SIG-M5 (cell line): Measurements from ENCODE around the gene HCLS1.
A peak's percentile ranks its signal among the peaks of the same experiment; 100 is the strongest.
"Not testable (repeated sequence)": the region's sequence is repeated elsewhere in the genome, so short reads cannot be mapped to it uniquely, and the experiment has no call there.

Source experiments
- DNase-seq: peaks from one replicate; lab custom pipeline; 2025; lab: John Stamatoyannopoulos, UW

The HCLS1 gene, protein sequence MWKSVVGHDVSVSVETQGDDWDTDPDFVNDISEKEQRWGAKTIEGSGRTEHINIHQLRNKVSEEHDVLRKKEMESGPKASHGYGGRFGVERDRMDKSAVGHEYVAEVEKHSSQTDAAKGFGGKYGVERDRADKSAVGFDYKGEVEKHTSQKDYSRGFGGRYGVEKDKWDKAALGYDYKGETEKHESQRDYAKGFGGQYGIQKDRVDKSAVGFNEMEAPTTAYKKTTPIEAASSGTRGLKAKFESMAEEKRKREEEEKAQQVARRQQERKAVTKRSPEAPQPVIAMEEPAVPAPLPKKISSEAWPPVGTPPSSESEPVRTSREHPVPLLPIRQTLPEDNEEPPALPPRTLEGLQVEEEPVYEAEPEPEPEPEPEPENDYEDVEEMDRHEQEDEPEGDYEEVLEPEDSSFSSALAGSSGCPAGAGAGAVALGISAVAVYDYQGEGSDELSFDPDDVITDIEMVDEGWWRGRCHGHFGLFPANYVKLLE

DNA sequence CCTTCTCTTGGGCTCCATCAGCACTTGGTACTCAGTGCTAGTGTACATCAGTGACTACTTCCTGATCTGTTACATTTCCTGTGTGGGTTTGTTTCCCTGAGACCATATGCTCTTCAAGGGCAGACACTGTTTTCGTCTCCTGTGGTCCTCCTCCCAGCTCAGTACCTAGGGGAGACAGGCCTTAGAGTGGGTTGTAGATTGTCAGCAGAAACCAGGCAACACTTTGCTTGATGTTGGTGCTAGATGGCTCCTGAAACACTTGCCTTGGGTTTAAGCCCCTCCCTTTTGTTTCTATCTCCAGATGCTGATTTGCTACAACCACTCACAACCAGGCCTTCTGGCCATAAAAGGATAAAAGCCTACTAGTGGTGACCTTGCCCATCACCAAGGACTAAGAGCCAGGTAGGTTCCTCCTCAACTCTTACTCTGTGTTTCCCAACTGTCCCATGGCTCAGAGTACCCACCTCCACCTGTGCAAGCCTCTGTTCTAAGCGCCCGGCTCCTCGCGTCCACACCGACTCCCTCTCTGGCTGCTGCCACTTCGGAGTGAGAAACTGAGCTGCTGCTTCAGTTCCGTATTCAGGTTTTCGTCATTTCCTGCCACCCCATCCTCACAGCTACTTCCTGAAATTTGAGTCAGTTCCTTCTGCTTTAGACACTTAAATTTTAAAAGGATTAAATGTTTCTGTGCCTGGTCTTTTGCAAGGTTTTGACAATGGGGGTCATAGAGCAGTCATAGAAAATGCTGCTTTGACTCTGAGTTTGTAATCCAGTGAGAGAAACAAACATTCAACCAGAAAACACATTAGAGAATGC lies at the start of gene HCLS1:
Gene HCLS1, minus strand, starts transcription at position 548 of the 816 bp plus-strand sequence. CDS start 2,556 bp downstream, outside the sequence.
- DNase-seq = peak; percentile 85

DNA sequence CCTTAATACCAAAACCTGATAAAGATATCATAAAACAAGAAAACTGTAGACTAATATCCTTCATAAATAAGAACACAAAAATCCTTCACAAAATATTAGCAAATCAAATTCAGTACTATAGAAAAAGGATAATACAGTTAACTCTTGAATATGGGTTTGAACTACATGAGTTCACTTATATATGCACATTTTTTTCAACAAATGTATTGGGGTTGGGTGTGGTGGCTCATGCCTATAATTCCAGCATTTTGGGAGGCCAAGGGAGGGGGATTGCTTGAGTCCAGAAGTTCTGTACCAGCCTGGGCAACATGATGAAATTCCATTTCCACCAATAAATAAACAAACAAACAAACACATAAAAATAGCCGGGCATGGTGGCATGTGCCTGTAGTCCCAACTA lies 49.6 kb upstream of the HCLS1 start:
- DNase-seq = no peak

DNA sequence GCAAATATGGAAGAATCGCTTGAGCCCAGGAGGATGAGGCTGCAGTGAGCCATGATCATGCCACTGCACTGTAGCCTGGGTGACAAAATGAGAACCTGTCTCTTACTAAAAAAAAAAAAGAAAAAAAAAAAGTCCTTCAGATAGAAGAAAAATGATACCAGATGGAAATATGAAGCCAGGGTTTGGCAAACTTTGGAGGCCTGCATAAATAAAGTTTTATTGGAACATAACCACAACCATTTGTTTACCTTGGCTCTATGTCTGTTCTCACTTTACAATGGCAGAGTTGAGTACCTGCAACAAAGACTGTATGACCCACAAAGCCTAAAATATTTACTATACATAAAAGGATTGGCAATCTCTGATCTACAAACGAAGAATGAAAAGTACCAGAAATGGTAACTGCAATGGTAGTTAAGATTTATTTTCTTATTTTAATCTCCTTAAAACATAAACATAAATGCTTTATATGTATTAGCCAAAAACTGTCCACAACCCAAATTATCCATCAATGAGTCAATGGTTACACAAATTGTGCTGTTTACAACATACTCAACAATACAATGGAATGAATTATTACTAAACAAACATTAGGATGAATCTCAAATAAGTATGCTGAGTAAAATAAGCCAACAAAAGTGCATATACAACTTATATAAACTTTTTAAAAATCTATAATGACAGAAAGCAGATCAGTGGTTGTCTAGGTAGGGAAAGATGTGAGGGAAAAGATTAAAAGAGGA lies 47.0 kb upstream of the HCLS1 start:
- DNase-seq = no peak

DNA sequence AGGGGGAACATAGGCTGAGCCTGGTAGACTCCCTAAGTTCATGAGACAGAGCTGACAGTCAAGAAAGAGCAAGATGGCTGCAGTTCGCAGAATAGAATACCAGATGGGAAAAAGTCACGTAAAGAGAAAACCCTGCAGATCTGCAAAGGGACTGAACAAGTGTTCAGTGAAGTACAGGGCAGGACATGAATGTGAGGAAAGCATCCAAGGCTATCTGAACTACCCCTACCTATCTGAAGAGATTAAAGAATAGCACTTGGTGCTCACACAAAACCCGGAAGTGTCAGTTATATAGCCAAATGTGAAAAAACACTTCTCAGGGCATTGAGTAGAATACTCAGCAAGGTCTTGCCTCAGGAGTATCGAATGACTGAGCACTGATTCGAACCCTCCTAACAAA lies 44.8 kb upstream of the HCLS1 start:
- no peak for DNase-seq

- no peak for DNase-seq
Observed at GRCh38 chr3:121703973-121704372, 43.3 kb upstream of the HCLS1 start.

GRCh38 chr3:121698901-121699300 lies 38.2 kb upstream of the HCLS1 start:
- no peak for DNase-seq

GRCh38 chr3:121698476-121698875 lies 37.8 kb upstream of the HCLS1 start:
- DNase-seq = no peak

DNA sequence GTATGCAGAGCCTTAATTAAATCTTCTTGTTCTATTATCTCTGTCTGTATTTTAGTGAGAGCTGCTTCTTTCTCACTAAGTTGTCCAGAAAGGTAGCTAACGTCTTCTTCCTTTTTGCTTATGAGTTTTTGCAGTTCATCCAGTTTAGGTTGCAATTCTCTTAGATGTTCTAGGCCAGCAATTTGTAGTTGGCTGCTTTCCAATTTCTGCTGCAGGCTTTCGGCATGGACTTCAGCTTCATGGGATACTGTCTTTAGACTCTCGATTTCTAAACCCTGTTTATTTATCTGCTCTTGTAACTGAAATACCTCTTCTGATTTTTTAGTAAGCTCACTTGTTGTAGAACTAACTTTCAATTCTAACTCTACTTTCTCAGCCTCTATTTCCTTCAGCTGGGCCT lies 35.5 kb upstream of the HCLS1 start:
- DNase-seq = no peak

DNA sequence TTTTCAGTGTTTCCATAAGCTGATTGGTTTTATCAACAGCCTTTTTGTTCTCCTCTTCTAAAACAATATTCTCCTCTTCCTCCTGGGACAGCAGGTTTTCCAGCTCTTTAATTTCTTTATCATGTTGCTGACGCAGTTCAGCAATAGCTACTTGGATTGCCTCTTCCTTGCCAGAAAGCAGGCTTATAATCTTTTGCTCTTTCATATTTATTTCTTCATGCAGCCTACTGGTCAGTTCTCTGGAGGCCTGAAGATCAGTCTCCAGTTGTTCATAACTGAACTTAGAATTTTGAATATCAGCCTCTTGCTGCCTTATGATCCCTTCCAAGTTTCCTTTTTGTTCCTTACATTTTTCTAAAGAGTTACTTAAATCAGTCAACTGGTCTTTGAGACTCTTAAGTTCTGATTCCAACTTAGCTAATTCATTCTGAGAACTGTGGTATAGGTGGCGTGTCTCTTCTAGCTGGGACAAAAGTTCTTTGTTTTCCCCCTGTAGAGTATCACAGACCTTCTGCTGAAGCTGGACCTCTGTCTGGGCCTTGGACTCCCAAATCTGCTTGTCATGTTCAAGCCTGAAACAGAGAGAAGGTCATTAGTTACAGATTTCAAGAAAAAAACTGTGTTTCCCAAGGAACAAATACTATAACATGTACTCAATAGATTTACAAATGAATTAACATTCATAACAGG lies 31.5 kb upstream of the HCLS1 start:
- no peak for DNase-seq

DNA sequence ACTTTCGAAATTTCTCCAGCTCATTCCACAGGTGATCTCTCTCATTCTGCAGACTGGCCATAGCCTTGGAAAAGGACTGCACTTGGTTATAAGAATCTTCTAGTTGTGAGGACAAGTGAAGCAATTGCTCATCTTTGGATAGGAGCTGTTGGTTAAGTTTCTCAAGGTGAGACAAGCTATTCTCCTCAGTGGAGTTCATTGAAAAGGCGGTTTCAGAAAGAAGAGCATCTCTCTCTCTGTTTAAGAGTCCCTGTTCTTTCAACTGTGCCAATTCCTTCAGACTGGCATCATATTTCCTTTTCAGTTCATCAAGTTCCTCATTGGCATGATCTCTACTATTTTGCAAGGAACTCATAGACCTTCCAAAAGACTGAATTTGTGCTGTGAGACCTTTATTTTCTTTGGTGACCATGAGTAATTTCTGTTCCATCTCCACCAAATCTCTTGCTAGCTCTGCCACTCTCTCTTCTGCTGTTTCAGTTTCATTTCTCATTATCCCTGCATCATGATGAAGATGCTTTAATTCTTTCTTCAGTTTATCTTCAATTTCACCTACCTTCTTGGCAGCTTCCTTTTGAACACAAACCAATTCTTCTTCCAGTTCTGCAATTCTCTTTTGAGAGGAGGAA lies 30.2 kb upstream of the HCLS1 start:
- no peak for DNase-seq

DNA sequence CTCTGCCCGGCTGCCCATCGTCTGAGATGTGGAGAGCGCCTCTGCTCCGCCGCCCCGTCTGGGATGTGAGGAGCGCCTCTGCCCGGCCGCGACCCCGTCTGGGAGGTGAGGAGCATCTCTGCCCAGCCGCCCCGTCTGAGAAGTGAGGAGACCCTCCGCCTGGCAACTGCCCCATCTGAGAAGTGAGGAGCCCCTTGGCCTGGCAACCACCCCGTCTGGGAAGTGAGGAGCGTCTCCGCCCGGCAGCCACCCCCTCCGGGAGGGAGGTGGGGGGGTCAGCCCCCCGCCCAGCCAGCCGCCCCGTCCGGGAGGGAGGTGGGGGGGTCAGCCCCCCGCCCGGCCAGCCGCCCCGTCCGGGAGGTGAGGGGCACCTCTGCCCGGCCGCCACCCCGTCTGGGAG lies 28.0 kb upstream of the HCLS1 start:
- not testable (repeated sequence) for DNase-seq

GRCh38 chr3:121681792-121682191 lies 21.1 kb upstream of the HCLS1 start:
- no peak for DNase-seq

DNA sequence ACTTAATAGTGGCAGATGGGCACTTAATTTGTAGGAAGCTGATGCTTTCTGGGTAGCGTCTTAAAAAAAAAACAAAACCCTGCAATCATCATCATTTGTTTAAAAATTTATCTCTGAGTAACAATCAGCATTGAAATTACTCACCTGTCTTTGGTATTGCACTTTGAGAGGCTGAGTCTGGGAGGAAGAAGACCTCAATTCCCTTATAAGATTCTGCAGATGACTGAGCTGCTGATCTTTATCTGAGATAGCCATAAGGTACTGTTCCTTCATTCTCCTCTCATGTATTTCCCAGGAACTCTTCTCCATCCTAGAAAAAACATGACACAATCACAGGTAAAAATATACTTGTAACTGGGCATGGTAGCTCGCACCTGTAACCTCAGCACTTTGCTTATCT lies 16.4 kb upstream of the HCLS1 start:
- DNase-seq = no peak

DNA sequence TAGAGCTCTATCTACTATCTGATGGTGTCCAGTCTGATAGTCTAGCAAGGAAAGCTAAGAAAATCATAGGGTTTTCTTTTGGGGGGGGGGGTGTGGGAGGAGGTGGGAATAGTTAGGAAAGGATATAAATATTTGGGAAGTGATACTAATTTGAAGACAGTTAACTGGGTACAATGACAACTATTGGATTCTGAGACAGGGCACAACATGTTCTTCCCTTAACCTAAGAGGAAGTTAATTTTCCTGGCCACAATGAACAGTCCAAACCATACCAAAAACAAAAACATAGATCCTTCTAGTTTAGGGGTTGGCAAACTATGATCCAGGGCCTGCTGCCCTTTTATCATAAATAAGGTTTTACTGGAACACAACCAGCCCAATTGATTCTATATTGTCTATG lies 10.0 kb upstream of the HCLS1 start:
- DNase-seq = no peak

DNA sequence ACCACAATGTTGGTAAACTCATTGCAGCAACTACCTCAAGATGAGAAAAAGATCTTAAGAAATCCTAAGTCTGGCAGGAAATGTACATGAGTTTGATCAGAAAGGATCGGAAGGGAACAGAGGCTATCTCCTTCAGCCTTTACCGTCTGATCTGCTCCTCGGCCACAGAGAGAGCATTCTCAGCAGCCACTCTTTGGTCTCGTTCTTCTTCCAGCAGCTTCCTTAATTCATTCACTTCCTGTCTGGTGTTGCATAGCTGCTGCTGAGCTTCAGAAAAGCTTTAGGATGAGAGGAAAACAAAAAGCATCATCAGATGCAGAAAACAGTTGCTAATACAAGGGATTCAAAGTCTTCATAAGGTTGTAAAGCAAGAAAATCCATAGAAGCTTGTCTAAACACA lies 6.6 kb upstream of the HCLS1 start:
- DNase-seq = no peak

DNA sequence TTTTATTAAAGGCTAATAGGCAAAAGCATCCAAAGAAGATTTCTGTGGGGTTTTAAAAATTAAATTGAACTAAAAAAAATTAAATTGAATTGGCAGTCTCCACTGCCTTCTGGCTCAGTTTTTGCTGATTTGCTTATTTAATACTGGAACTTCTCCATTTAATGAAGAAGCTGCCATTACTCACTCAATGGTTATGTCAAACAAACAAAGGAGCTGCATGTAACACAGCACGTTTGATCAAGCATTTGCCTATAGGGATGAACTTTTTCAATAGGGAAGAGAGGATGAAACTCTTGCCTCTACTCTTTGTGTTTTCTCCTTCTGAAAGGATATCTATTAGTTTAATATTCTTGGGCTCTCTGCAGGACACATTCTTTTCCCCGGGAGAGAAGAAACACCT lies 4.8 kb upstream of the HCLS1 start:
- DNase-seq = no peak

DNA sequence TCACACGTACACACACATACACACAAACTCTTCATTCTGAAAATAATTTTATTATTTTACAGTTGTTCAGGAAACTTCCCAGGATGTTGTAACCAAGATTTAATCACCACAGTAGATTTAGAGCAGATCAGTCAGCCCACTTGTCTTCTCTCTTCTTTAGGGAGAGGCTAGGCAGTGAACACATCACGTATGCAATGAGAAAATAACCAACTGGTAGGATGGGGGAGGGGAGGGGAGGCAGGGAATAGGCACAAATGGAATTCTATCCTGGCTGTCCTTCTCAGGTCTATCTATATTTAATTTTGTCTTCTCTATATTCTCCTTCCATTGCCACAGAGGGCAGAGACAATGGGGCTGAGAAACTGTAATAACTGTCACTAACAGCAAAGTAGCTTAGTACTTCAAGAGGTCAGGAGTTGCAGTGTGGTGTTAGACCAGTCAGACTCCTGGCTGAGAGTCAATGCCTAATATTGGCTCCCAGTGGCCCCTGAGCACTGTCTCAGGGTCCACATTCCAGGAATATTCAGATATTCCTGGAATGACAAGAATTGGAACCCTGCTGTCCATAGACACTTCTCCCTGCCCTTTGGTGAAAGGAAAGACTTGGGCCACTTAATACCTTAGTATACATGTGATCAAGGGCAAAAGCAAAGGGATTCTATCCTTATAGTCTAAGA lies 2.6 kb upstream of the HCLS1 start:
- no peak for DNase-seq

DNA sequence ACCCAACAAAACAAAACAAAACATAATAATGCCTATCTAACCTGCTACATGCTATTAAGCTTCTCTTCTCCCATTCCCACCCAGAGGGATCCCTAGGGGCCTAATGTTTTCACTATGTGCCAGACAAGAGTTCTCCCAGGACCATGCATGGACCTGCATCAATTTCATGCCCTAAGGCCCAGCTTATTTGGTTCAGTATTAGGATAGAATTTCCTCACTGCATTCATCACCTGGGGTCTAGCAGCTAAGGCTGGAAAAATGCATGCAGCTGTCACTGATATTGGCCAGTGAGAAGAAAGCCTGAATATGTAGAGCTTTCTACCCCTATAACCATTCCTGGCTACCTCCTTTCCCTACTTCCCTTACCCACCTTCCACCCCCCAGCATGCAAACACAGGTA lies 2.0 kb upstream of the HCLS1 start:
- DNase-seq = no peak

DNA sequence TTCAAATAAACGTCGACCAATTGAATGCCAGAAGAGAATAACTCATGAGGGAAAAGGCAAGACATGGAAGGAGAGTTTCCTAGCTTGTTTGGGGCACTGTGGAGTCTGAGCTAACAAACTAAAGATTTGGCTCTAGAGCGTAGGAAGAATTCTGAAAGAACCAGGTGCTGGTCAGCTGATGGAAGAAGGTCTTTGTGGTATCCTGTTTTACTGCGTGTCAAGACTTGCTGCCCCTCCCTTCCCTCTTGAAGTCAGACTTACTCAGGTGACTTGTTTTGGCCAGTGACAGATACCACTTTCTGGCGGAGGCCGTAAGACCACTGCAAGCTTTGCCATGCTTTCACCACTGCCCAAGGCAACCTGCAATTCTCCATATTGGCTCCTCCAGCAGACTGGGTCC lies 673 bp upstream of the HCLS1 start:
- no peak for DNase-seq

- no peak for DNase-seq
Observed at GRCh38 chr3:121659586-121659985, 1.1 kb downstream of the HCLS1 start.
